Liver (tissue), 9 donors: ENCODE data around the gene PPP2R2D. TPM values are rescaled to one million over a fixed set of nuclear protein-coding genes. Genes with fewer than 3 reads are reported as not detected.
"Not testable (repeated sequence)": the region's sequence is repeated elsewhere in the genome, so short reads cannot be mapped to it uniquely, and the experiment has no call there.

Experiments
- DNase-seq: peaks from one replicate; pipeline ENCODE4 v3.0.0-alpha.2; 2017; ENCODE audit warnings: low spot score
- H3K27ac ChIP-seq, 2 donors: one replicate each; pipeline ENCODE4 v1.7.0; 2013; ENCODE audit warnings: inconsistent platforms in 2 of 2, low read length in 2 of 2, control low read depth in 1 of 2, low read depth in 1 of 2, mild to moderate bottlenecking in 1 of 2
- H3K27me3 ChIP-seq, 4 donors: one replicate each; pipeline versions ENCODE4 v1.6.1 to v1.7.0; 2013; ENCODE audit warnings: low read length in 3 of 4, inconsistent platforms in 1 of 4, mild to moderate bottlenecking in 1 of 4, moderate library complexity in 1 of 4; ENCODE audit not compliant: control insufficient read depth in 4 of 4, insufficient read depth in 4 of 4
- H3K36me3 ChIP-seq, 4 donors: one replicate each; pipeline versions ENCODE4 v1.6.1 to v1.7.0; 2013; ENCODE audit warnings: low read length in 3 of 4, mild to moderate bottlenecking in 3 of 4, low read depth in 1 of 4, moderate library complexity in 1 of 4; ENCODE audit not compliant: control insufficient read depth in 4 of 4, insufficient read depth in 3 of 4
- H3K4me1 ChIP-seq, 4 donors: one replicate each; pipeline versions ENCODE4 v1.6.1 to v1.7.0; 2013; ENCODE audit warnings: low read length in 3 of 4, mild to moderate bottlenecking in 3 of 4, moderate library complexity in 1 of 4; ENCODE audit not compliant: control insufficient read depth in 4 of 4, insufficient read depth in 4 of 4
- H3K4me3 ChIP-seq, 3 donors: one replicate each; pipeline versions ENCODE4 v1.6.1 to v1.7.0; 2013; ENCODE audit warnings: low read length in 3 of 3, control low read depth in 1 of 3, low read depth in 1 of 3, mild to moderate bottlenecking in 1 of 3
- H3K9ac ChIP-seq, 2 donors: one replicate each; pipeline ENCODE4 v1.7.0; 2013; ENCODE audit warnings: low read length in 2 of 2, mild to moderate bottlenecking in 2 of 2, moderate library complexity in 2 of 2, control low read depth in 1 of 2, low read depth in 1 of 2
- H3K9me3 ChIP-seq, 4 donors: one replicate each; pipeline versions ENCODE4 v1.6.1 to v1.7.0; 2013; ENCODE audit warnings: low read length in 3 of 4; ENCODE audit not compliant: control insufficient read depth in 4 of 4
- ATF3 ChIP-seq: IDR thresholded peaks from 2 replicates; pipeline ENCODE4 v1.6.1; 2016; ENCODE audit warnings: antibody characterized with exemption
- CTCF ChIP-seq: fragments of 150-350 bp; IDR thresholded peaks from 2 replicates; pipeline ENCODE4 v1.5.1; 2017; ENCODE audit warnings: improper control_type of control experiment, low read depth, low read length; ENCODE audit not compliant: missing input control
- EGR1 ChIP-seq, 2 donors: IDR thresholded peaks; 2 replicates each; pipeline ENCODE4 v1.6.1; 2016 to 2018; ENCODE audit warnings: antibody characterized with exemption in 2 of 2, low read depth in 2 of 2
- FOXA1 ChIP-seq: IDR thresholded peaks from 2 replicates; pipeline ENCODE4 v1.6.1; 2016; ENCODE audit warnings: antibody characterized with exemption
- FOXA2 ChIP-seq: IDR thresholded peaks from 2 replicates; pipeline ENCODE4 v1.6.1; 2016; ENCODE audit warnings: antibody characterized with exemption
- GABPA ChIP-seq, 2 donors: IDR thresholded peaks in 1 of 2; conservative IDR thresholded peaks in 1 of 2; 2 replicates each; pipeline ENCODE4 v1.6.1; 2016; ENCODE audit warnings: antibody characterized with exemption in 2 of 2, mild to moderate bottlenecking in 1 of 2, moderate library complexity in 1 of 2
- JUND ChIP-seq, 2 donors: IDR thresholded peaks; 2 replicates each; pipeline ENCODE4 v1.6.1; 2016; ENCODE audit warnings: antibody characterized with exemption in 2 of 2
- NR2F2 ChIP-seq: IDR thresholded peaks from 2 replicates; pipeline ENCODE4 v1.6.1; 2016; ENCODE audit warnings: antibody characterized with exemption
- RXRA ChIP-seq, 2 donors: IDR thresholded peaks; 2 replicates each; pipeline ENCODE4 v1.6.1; 2017 to 2018; ENCODE audit warnings: antibody characterized with exemption in 2 of 2, mild to moderate bottlenecking in 1 of 2
- SP1 ChIP-seq: IDR thresholded peaks from 2 replicates; pipeline ENCODE4 v1.6.1; 2018; ENCODE audit warnings: antibody characterized with exemption, mild to moderate bottlenecking
- TAF1 ChIP-seq: conservative IDR thresholded peaks from 2 replicates; pipeline ENCODE4 v1.6.1; 2016; ENCODE audit warnings: antibody characterized with exemption, mild to moderate bottlenecking
- YY1 ChIP-seq: IDR thresholded peaks from 2 replicates; pipeline ENCODE4 v1.6.1; 2016; ENCODE audit warnings: antibody characterized with exemption, mild to moderate bottlenecking
- WGBS: extraction: QIAGEN DNeasy Blood & Tissue Kit; methylation state at CpG from one replicate; pipeline ENCODE4 v1.1.7; 2013; 5-methylcytosine and 5-hydroxymethylcytosine counted together
- polyA plus RNA-seq, 2 donors: library from polyadenylated mRNA; stranded (reverse) in 1 of 2; unstranded in 1 of 2; fragments of 200-250 nt in 1 of 2; fragments of >200 nt in 1 of 2; fragmentation: Nextera tagmentation in 1 of 2; extraction: Ambion mirVana in 1 of 2; gene quantifications; one replicate each; pipeline versions ENCODE4 v1.2.1 to v1.2.3, GENCODE V29; 2013 to 2015
- total RNA-seq, 2 donors: library from RNA; depleted of rRNA; stranded (reverse); fragments of >200 nt; gene quantifications; one replicate each; pipeline ENCODE4 v1.2.3, GENCODE V29; 2014
- TF ChIP-seq, protein P1 (sequence below): IDR thresholded peaks from 2 replicates; pipeline ENCODE4 v1.6.1; 2016; ENCODE audit warnings: antibody characterized with exemption, mild to moderate bottlenecking
- TF ChIP-seq, protein P2 (sequence below): IDR thresholded peaks from 2 replicates; pipeline ENCODE4 v1.6.1; 2016; ENCODE audit warnings: antibody characterized with exemption
- donor health status: healthy.
- donor health status: healthy.
- donor health status: healthy.
- donor health status: healthy.
- donor health status: healthy.

PPP2R2D gene
- total and polyA plus RNA-seq, 4 donors = 5.9 to 20.5 (median 14.3) TPM

DNA sequence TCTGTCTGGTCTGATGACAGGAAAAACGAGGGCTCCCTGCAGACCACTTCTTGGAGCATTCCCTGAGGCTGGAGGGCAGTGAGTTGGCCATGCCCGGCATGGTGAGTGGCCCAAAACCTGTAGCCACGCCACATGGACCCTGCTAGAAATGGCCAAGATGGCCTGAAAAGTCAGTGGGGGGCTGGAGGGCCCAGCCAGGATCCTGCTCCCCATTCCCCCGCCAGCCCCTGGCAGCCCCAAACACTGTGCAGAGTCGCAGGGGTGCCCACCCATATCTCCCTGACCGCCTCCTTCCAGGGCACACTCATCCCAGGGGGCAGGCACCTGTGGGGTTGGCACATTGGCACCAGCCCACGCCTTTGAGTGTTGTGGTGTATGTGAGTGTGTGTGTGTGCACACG, 18.7 kb upstream of the PPP2R2D start:
- DNase-seq = no peak
- H3K4me3 ChIP-seq = no peak overlapping the region
- H3K36me3 ChIP-seq = no peaks in the 10 kb centered on the region
- H3K27me3 ChIP-seq = no peaks in the 10 kb centered on the region
- no peaks in the 10 kb centered on the region for H3K9me3 ChIP-seq
- peaks cover 0 to 11% (median 4%) of the 10 kb centered on the region in 4 donors for H3K4me1 ChIP-seq
- 95% methylated on average over 8 of the region's 8 CpGs for WGBS
- H3K9ac ChIP-seq = no peak overlapping the region
- TF ChIP-seq CTCF (no peak), SP1 (no peak), NR2F2 (no peak), YY1 (no peak), GABPA (IDR thresholded peaks at IDR 0.05 in 1 of 2, conservative IDR thresholded peaks at IDR 0.05 in 1 of 2) (no peak), ATF3 (no peak), FOXA2 (no peak), RXRA (IDR thresholded peaks at IDR 0.05) (no peak), FOXA1 (no peak), TAF1 (no peak), EGR1 (IDR thresholded peaks at IDR 0.05; ENCODE audit: low read depth in 2 of 2) (no peak)
- TF ChIP-seq, protein P1, sequence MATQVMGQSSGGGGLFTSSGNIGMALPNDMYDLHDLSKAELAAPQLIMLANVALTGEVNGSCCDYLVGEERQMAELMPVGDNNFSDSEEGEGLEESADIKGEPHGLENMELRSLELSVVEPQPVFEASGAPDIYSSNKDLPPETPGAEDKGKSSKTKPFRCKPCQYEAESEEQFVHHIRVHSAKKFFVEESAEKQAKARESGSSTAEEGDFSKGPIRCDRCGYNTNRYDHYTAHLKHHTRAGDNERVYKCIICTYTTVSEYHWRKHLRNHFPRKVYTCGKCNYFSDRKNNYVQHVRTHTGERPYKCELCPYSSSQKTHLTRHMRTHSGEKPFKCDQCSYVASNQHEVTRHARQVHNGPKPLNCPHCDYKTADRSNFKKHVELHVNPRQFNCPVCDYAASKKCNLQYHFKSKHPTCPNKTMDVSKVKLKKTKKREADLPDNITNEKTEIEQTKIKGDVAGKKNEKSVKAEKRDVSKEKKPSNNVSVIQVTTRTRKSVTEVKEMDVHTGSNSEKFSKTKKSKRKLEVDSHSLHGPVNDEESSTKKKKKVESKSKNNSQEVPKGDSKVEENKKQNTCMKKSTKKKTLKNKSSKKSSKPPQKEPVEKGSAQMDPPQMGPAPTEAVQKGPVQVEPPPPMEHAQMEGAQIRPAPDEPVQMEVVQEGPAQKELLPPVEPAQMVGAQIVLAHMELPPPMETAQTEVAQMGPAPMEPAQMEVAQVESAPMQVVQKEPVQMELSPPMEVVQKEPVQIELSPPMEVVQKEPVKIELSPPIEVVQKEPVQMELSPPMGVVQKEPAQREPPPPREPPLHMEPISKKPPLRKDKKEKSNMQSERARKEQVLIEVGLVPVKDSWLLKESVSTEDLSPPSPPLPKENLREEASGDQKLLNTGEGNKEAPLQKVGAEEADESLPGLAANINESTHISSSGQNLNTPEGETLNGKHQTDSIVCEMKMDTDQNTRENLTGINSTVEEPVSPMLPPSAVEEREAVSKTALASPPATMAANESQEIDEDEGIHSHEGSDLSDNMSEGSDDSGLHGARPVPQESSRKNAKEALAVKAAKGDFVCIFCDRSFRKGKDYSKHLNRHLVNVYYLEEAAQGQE = no peak
- no peak overlapping the region for H3K27ac ChIP-seq

DNA sequence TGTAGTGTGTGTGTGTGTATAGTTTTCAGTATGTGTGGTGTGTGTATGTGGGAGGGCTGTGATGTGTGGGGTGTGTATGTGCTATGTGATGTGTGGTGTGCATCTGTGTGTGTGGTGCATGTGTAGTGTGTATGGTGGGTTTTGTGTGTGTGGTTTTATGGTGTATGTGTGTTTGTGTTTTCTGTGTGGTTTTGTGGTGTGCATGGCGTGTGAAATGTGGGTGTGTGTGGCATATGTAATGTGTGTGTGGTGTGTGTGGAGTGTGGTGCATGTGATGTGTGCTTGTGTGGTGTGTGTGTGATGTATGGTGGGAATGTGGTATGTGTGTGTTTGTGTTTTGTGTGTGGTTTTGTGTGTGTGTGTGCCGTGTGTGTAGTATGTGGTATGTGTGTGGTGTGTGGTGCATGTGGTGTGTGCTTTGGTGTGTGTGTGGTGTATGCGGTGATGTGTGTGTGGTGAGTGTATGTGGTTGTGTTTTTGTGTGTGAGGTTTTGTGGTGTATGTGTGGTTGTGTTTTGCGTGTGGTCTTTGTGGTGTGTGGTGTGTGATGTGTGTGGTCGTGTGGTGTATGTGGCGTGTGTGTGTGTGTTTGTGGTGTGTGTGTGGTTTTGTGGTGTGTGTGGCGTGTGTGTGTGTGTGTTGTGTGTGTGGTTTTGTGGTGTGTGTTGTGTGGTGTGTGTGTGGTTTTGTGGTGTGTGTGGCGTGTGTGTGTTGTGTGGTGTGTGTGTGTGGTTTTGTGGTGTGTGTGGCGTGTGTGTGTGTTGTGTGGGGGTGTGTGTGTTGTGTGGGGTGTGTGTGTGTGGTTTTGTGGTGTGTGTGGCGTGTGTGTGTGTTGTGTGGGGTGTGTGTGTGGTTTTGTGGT, 18.0 kb upstream of the PPP2R2D start:
- Histone ChIP-seq H3K4me1 (peaks cover 0 to 10% (median 4%) of the 10 kb centered on the region in 4 donors), H3K36me3 (no peaks in the 10 kb centered on the region), H3K9ac (no peak overlapping the region), H3K27me3 (no peaks in the 10 kb centered on the region), H3K4me3 (no peak overlapping the region), H3K9me3 (no peaks in the 10 kb centered on the region), H3K27ac (no peak overlapping the region)
- DNase-seq = no peak
- TF ChIP-seq FOXA1 (no peak), JUND (IDR thresholded peaks at IDR 0.05) (no peak), FOXA2 (no peak)
- TF ChIP-seq, protein P2, sequence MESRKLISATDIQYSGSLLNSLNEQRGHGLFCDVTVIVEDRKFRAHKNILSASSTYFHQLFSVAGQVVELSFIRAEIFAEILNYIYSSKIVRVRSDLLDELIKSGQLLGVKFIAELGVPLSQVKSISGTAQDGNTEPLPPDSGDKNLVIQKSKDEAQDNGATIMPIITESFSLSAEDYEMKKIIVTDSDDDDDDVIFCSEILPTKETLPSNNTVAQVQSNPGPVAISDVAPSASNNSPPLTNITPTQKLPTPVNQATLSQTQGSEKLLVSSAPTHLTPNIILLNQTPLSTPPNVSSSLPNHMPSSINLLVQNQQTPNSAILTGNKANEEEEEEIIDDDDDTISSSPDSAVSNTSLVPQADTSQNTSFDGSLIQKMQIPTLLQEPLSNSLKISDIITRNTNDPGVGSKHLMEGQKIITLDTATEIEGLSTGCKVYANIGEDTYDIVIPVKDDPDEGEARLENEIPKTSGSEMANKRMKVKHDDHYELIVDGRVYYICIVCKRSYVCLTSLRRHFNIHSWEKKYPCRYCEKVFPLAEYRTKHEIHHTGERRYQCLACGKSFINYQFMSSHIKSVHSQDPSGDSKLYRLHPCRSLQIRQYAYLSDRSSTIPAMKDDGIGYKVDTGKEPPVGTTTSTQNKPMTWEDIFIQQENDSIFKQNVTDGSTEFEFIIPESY = no peak
- 92% methylated on average over 10 of the region's 10 CpGs for WGBS

DNA sequence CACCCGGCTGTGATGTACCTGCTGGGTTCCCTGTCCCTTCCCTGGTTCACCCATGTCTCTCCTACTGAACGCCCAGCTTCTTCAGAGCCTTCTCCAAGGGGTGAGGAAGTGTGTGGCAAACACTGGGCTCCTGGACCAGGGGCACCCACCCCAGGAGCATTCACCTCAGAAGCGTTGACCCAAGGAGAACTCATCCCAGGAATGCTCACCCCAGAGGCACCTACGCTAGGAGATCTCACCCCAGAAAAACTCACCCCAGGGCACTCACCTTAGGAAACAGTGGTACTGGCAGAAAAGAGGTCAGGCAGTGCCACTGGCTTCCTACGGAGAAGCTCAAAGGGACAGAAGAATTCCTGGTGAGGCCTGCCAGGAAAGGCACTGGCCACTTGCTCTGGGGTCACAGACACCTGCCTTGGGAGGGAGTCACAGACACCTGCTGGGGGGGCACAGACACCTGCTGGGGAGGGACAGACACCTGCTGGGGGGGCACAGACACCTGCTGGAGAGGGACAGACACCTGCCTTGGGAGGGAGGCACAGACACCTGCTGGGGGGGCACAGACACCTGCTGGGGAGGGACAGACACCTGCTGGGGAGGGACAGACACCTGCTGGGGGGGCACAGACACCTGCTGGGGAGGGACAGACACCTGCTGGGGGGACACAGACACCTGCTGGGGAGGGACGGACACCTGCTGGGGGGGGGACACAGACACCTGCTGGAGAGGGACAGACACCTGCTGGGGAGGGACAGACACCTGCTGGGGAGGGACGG, 17.0 kb upstream of the PPP2R2D start:
- 58% methylated on average over 7 of the region's 7 CpGs for WGBS
- H3K27me3 ChIP-seq, H3K4me3 ChIP-seq, H3K9ac ChIP-seq, H3K27ac ChIP-seq, H3K36me3 ChIP-seq, H3K9me3 ChIP-seq, DNase-seq, H3K4me1 ChIP-seq: not testable (repeated sequence)
